ENCODE measurements around the gene LGALS7.
"Not testable (repeated sequence)": the region's sequence is repeated elsewhere in the genome, so short reads cannot be mapped to it uniquely, and the experiment has no call there.

The LGALS7 gene

GRCh38 chr19:38773469-38774177 is at the start of gene LGALS7:
Gene LGALS7 (minus strand): TSS chr19:38773517. CDS start chr19:38773492, 25 bp downstream.
- no peak for DNase-seq (ENCODE audit: low read depth)

- not testable (repeated sequence) for DNase-seq (ENCODE audit: low read depth)
Observed at GRCh38 chr19:38821230-38821825, 48.0 kb upstream of the LGALS7 start.

GRCh38 chr19:38819231-38819920 is 46.1 kb upstream of the LGALS7 start:
- no peak for DNase-seq (ENCODE audit: low read depth)

GRCh38 chr19:38817081-38817480 is 43.8 kb upstream of the LGALS7 start:
- DNase-seq (ENCODE audit: low read depth) = no peak

- DNase-seq (ENCODE audit: low read depth) = no peak
Observed at GRCh38 chr19:38816131-38816750, 42.9 kb upstream of the LGALS7 start.

- no peak for DNase-seq (ENCODE audit: low read depth)
Observed at GRCh38 chr19:38815059-38816001, 42.0 kb upstream of the LGALS7 start.

- DNase-seq (ENCODE audit: low read depth) = not testable (repeated sequence)
Observed at GRCh38 chr19:38813932-38814331, 40.6 kb upstream of the LGALS7 start.

- no peak for DNase-seq (ENCODE audit: low read depth)
Observed at GRCh38 chr19:38813323-38813722, 40.0 kb upstream of the LGALS7 start.

GRCh38 chr19:38812841-38813320 is 39.6 kb upstream of the LGALS7 start, which contains the start of gene LGALS4:
Gene LGALS4 (minus strand): TSS chr19:38812945. CDS start chr19:38812886, 59 bp downstream.
- no peak for DNase-seq (ENCODE audit: low read depth)

- no peak for DNase-seq (ENCODE audit: low read depth)
Observed at GRCh38 chr19:38812009-38812840, 38.9 kb upstream of the LGALS7 start.

GRCh38 chr19:38809592-38810252 is 36.4 kb upstream of the LGALS7 start:
- no peak for DNase-seq (ENCODE audit: low read depth)

- no peak for DNase-seq (ENCODE audit: low read depth)
Observed at GRCh38 chr19:38808741-38809140, 35.4 kb upstream of the LGALS7 start.

- DNase-seq (ENCODE audit: low read depth) = not testable (repeated sequence)
Observed at GRCh38 chr19:38807374-38808098, 34.2 kb upstream of the LGALS7 start.

- no peak for DNase-seq (ENCODE audit: low read depth)
Observed at GRCh38 chr19:38806371-38806770, 33.1 kb upstream of the LGALS7 start.

- DNase-seq (ENCODE audit: low read depth) = no peak
Observed at GRCh38 chr19:38805180-38805579, 31.9 kb upstream of the LGALS7 start.

GRCh38 chr19:38803543-38803942 is 30.2 kb upstream of the LGALS7 start:
- DNase-seq (ENCODE audit: low read depth) = no peak

- DNase-seq (ENCODE audit: low read depth) = no peak
Observed at GRCh38 chr19:38801359-38802095, 28.2 kb upstream of the LGALS7 start.

GRCh38 chr19:38800577-38801347 is 27.4 kb upstream of the LGALS7 start:
- DNase-seq (ENCODE audit: low read depth) = no peak
